K562 (cell line): ENCODE results near the gene CCDC88A.
A peak's percentile ranks its signal among the peaks of the same experiment; 100 is the strongest.

Experiments
- EHMT2 ChIP-seq: fragments of 450-650 bp; IDR thresholded peaks from 2 replicates; pipeline ENCODE4 v1.6.1; 2018; ENCODE audit warnings: antibody characterized with exemption
- JUNB ChIP-seq: fragments of 450-650 bp; formaldehyde crosslinking; conservative IDR thresholded peaks from 2 replicates; pipeline ENCODE4 v1.4.0; 2020; ENCODE audit warnings: mild to moderate bottlenecking
- JUND ChIP-seq, 2 experiments: IDR thresholded peaks; 2 replicates in 1 of 2; 3 replicates in 1 of 2; pipeline ENCODE4 v1.6.1; 2011; ENCODE audit warnings: borderline replicate concordance in 2 of 2, low read depth in 2 of 2, low read length in 2 of 2, improper control_type of control experiment in 1 of 2, missing biosample characterization in 1 of 2, missing genetic modification characterization in 1 of 2, missing genetic modification reagents in 1 of 2
- KAT8 ChIP-seq: fragments of 450-650 bp; IDR thresholded peaks from 2 replicates; pipeline ENCODE4 v1.6.1; 2016; ENCODE audit warnings: low read depth, mild to moderate bottlenecking
- MAFG ChIP-seq: fragments of 450-650 bp; conservative IDR thresholded peaks from 2 replicates; pipeline ENCODE4 v1.6.1; 2016; ENCODE audit warnings: missing genetic modification characterization, missing compliant biosample characterization
- PCBP2 ChIP-seq: fragments of 200-400 bp; formaldehyde crosslinking; IDR thresholded peaks from 2 replicates; pipeline ENCODE4 v1.6.1; 2018; ENCODE audit warnings: low read length, low read depth, mild to moderate bottlenecking, moderate library complexity; ENCODE audit not compliant: poor library complexity, severe bottlenecking
- TF ChIP-seq, protein P1 (sequence below), 3 experiments: IDR thresholded peaks in 2 of 3; conservative IDR thresholded peaks in 1 of 3; 2 replicates each; pipeline ENCODE4 v1.5.1; 2011 to 2012; ENCODE audit warnings: low read length in 3 of 3, mild to moderate bottlenecking in 3 of 3, control low read depth in 2 of 3, improper control_type of control experiment in 1 of 3, inconsistent platforms in 1 of 3, low read depth in 1 of 3, mixed read lengths in 1 of 3, moderate library complexity in 1 of 3; ENCODE audit not compliant: insufficient read depth in 2 of 3
- TF ChIP-seq, protein P2 (sequence below): fragments of 200-800 bp; sonication (Bioruptor generic); IDR thresholded peaks from 2 replicates; pipeline ENCODE4 v1.6.1; 2016; ENCODE audit warnings: missing genetic modification characterization, missing compliant biosample characterization

DNA sequence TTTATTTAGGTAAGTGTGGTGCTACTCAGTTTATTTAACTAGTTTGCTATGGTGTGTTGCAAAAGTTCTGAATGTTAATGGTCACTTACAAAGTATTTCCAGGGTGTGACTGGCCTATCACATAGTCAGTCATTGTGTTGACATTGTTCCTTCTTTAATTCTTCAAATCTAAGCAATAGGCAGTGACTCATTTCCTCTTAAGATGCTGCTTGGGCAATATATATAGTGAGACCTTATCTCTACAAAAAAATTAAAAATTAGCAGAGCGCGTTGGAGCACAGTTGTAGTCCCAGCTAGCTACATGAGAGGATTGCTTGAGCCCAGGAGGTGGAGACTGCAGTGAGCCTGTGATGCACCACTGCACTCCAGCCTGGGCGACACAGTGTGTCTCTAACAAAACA lies 5.8 kb upstream of the CCDC88A start:
- TF ChIP-seq, protein P1, sequence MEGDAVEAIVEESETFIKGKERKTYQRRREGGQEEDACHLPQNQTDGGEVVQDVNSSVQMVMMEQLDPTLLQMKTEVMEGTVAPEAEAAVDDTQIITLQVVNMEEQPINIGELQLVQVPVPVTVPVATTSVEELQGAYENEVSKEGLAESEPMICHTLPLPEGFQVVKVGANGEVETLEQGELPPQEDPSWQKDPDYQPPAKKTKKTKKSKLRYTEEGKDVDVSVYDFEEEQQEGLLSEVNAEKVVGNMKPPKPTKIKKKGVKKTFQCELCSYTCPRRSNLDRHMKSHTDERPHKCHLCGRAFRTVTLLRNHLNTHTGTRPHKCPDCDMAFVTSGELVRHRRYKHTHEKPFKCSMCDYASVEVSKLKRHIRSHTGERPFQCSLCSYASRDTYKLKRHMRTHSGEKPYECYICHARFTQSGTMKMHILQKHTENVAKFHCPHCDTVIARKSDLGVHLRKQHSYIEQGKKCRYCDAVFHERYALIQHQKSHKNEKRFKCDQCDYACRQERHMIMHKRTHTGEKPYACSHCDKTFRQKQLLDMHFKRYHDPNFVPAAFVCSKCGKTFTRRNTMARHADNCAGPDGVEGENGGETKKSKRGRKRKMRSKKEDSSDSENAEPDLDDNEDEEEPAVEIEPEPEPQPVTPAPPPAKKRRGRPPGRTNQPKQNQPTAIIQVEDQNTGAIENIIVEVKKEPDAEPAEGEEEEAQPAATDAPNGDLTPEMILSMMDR (IDR thresholded peaks at IDR 0.05 in 2 of 3, conservative IDR thresholded peaks at IDR 0.05 in 1 of 3; ENCODE audit: insufficient read depth in 2 of 3, low read depth in 1 of 3, low read length in 3 of 3): no peak
- TF ChIP-seq KAT8: no peak
- no peak for TF ChIP-seq MAFG
- no peak for TF ChIP-seq JUNB (CRISPR knock-in tag)
- TF ChIP-seq PCBP2: no peak
- TF ChIP-seq, protein P2, sequence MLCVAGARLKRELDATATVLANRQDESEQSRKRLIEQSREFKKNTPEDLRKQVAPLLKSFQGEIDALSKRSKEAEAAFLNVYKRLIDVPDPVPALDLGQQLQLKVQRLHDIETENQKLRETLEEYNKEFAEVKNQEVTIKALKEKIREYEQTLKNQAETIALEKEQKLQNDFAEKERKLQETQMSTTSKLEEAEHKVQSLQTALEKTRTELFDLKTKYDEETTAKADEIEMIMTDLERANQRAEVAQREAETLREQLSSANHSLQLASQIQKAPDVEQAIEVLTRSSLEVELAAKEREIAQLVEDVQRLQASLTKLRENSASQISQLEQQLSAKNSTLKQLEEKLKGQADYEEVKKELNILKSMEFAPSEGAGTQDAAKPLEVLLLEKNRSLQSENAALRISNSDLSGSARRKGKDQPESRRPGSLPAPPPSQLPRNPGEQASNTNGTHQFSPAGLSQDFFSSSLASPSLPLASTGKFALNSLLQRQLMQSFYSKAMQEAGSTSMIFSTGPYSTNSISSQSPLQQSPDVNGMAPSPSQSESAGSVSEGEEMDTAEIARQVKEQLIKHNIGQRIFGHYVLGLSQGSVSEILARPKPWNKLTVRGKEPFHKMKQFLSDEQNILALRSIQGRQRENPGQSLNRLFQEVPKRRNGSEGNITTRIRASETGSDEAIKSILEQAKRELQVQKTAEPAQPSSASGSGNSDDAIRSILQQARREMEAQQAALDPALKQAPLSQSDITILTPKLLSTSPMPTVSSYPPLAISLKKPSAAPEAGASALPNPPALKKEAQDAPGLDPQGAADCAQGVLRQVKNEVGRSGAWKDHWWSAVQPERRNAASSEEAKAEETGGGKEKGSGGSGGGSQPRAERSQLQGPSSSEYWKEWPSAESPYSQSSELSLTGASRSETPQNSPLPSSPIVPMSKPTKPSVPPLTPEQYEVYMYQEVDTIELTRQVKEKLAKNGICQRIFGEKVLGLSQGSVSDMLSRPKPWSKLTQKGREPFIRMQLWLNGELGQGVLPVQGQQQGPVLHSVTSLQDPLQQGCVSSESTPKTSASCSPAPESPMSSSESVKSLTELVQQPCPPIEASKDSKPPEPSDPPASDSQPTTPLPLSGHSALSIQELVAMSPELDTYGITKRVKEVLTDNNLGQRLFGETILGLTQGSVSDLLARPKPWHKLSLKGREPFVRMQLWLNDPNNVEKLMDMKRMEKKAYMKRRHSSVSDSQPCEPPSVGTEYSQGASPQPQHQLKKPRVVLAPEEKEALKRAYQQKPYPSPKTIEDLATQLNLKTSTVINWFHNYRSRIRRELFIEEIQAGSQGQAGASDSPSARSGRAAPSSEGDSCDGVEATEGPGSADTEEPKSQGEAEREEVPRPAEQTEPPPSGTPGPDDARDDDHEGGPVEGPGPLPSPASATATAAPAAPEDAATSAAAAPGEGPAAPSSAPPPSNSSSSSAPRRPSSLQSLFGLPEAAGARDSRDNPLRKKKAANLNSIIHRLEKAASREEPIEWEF (CRISPR knock-in tag): no peak
- TF ChIP-seq EHMT2: no peak
- TF ChIP-seq JUND (IDR thresholded peaks at IDR 0.05; ENCODE audit: borderline replicate concordance, low read depth, low read length): peak; percentile 69
- 0 out of 3 replicates have a peak, but pooled peaks have one; percentile 45 for TF ChIP-seq JUND (tag; IDR thresholded peaks at IDR 0.05; ENCODE audit: borderline replicate concordance, low read depth, low read length)
